HEK293 (cell line): Measurements from ENCODE around the gene PEPD.

Experiments used
- CTCF ChIA-PET: fragments of 350-600 bp; formaldehyde crosslinking; extraction: SDS; loops from one replicate; lab custom pipeline; 2021; ENCODE audit warnings: antibody characterized with exemption; lab: Yijun Ruan, JAX
- POLR2A ChIA-PET: fragments of 300-600 bp; formaldehyde crosslinking; extraction: SDS; loops from one replicate; lab custom pipeline; 2020; ENCODE audit warnings: antibody characterized with exemption, inconsistent platforms; lab: Yijun Ruan, JAX
- H3K27ac ChIP-seq: fragments of 200-500 bp; sonication (Bioruptor generic); 2 replicates; pipeline ENCODE4 v1.5.1; 2014; ENCODE audit warnings: low read depth, low read length, control low read depth, inconsistent platforms; ENCODE audit errors: extremely low read depth
- H3K36me3 ChIP-seq, 2 experiments: fragments of 200-500 bp in 1 of 2; sonication (Bioruptor generic) in 1 of 2; 1 replicate in 1 of 2; 2 replicates in 1 of 2; pipeline ENCODE4 v1.5.1; 2014 to 2017; ENCODE audit warnings: inconsistent platforms in 2 of 2, low read length in 2 of 2; ENCODE audit not compliant: control insufficient read depth in 2 of 2, insufficient read depth in 1 of 2
- H3K4me1 ChIP-seq: fragments of 200-500 bp; sonication (Bioruptor generic); 2 replicates; pipeline ENCODE4 v1.5.1; 2014; ENCODE audit warnings: mild to moderate bottlenecking, low read length, inconsistent platforms; ENCODE audit not compliant: control insufficient read depth, insufficient read depth
- H3K4me3 ChIP-seq: 2 replicates; pipeline ENCODE4 v1.5.1; 2011; ENCODE audit warnings: low read depth, mild to moderate bottlenecking, control low read depth, low read length, moderate library complexity
- H3K9me3 ChIP-seq: fragments of 200-500 bp; sonication (Bioruptor generic); 2 replicates; pipeline ENCODE4 v1.5.1; 2014; ENCODE audit warnings: low read depth, low read length, inconsistent platforms; ENCODE audit not compliant: control insufficient read depth, insufficient read depth
- FEZF1 ChIP-seq: fragments of 450-650 bp; formaldehyde crosslinking; IDR thresholded peaks from 2 replicates; pipeline ENCODE4 v1.5.1; 2016; ENCODE audit warnings: missing biosample characterization, missing genetic modification characterization
- GLIS1 ChIP-seq: fragments of 450-650 bp; formaldehyde crosslinking; IDR thresholded peaks from 2 replicates; pipeline ENCODE4 v1.5.1; 2016; ENCODE audit warnings: missing biosample characterization, missing genetic modification characterization
- GLIS2 ChIP-seq: fragments of 450-650 bp; formaldehyde crosslinking; IDR thresholded peaks from 2 replicates; pipeline ENCODE4 v1.5.1; 2016; ENCODE audit warnings: missing biosample characterization, missing genetic modification characterization
- HIC1 ChIP-seq: fragments of 450-650 bp; formaldehyde crosslinking; IDR thresholded peaks from 2 replicates; pipeline ENCODE4 v1.5.1; 2016; ENCODE audit warnings: missing biosample characterization, missing genetic modification characterization
- KLF10 ChIP-seq: fragments of 450-650 bp; IDR thresholded peaks from 2 replicates; pipeline ENCODE4 v1.5.1; 2018; ENCODE audit warnings: missing biosample characterization, mild to moderate bottlenecking, missing genetic modification characterization
- OVOL3 ChIP-seq: fragments of 450-650 bp; formaldehyde crosslinking; IDR thresholded peaks from 2 replicates; pipeline ENCODE4 v1.5.1; 2016; ENCODE audit warnings: missing biosample characterization, missing genetic modification characterization
- PRDM4 ChIP-seq: fragments of 450-650 bp; formaldehyde crosslinking; IDR thresholded peaks from 2 replicates; pipeline ENCODE4 v1.5.1; 2017; ENCODE audit warnings: missing biosample characterization, missing genetic modification characterization
- SCRT1 ChIP-seq: fragments of 450-650 bp; formaldehyde crosslinking; IDR thresholded peaks from 2 replicates; pipeline ENCODE4 v1.5.1; 2016; ENCODE audit warnings: missing biosample characterization, missing genetic modification characterization, borderline replicate concordance
- SP3 ChIP-seq: fragments of 450-650 bp; formaldehyde crosslinking; IDR thresholded peaks from 2 replicates; pipeline ENCODE4 v1.5.1; 2016; ENCODE audit warnings: missing biosample characterization, missing genetic modification characterization
- ZBTB8A ChIP-seq: fragments of 450-650 bp; formaldehyde crosslinking; IDR thresholded peaks from 2 replicates; pipeline ENCODE4 v1.5.1; 2016; ENCODE audit warnings: missing biosample characterization, missing genetic modification characterization
- ZEB2 ChIP-seq: fragments of 450-650 bp; formaldehyde crosslinking; IDR thresholded peaks from 2 replicates; pipeline ENCODE4 v1.5.1; 2016; ENCODE audit warnings: missing biosample characterization, missing genetic modification characterization
- ZFHX2 ChIP-seq: fragments of 450-650 bp; formaldehyde crosslinking; conservative IDR thresholded peaks from 2 replicates; pipeline ENCODE4 v1.5.1; 2016; ENCODE audit warnings: missing biosample characterization, missing genetic modification characterization
- ZFP69B ChIP-seq: fragments of 450-650 bp; formaldehyde crosslinking; IDR thresholded peaks from 2 replicates; pipeline ENCODE4 v1.5.1; 2016; ENCODE audit warnings: missing biosample characterization, missing genetic modification characterization
- ZIC2 ChIP-seq: fragments of 450-650 bp; formaldehyde crosslinking; IDR thresholded peaks from 2 replicates; pipeline ENCODE4 v1.5.1; 2016; ENCODE audit warnings: missing biosample characterization, missing genetic modification characterization
- ZNF169 ChIP-seq: fragments of 450-650 bp; formaldehyde crosslinking; IDR thresholded peaks from 2 replicates; pipeline ENCODE4 v1.5.1; 2016; ENCODE audit warnings: missing biosample characterization, missing genetic modification characterization
- ZNF19 ChIP-seq: fragments of 450-650 bp; formaldehyde crosslinking; IDR thresholded peaks from 2 replicates; pipeline ENCODE4; 2016; ENCODE audit warnings: missing biosample characterization, missing genetic modification characterization, low read depth
- ZNF2 ChIP-seq: fragments of 450-650 bp; formaldehyde crosslinking; IDR thresholded peaks from 2 replicates; pipeline ENCODE4 v1.5.1; 2016; ENCODE audit warnings: missing biosample characterization, missing genetic modification characterization
- ZNF202 ChIP-seq: fragments of 450-650 bp; formaldehyde crosslinking; IDR thresholded peaks from 2 replicates; pipeline ENCODE4 v1.5.1; 2016; ENCODE audit warnings: missing biosample characterization, missing genetic modification characterization, borderline replicate concordance
- ZNF24 ChIP-seq: fragments of 450-650 bp; formaldehyde crosslinking; IDR thresholded peaks from 2 replicates; pipeline ENCODE4 v1.5.1; 2016; ENCODE audit warnings: missing biosample characterization, missing genetic modification characterization
- ZNF311 ChIP-seq: fragments of 450-650 bp; formaldehyde crosslinking; IDR thresholded peaks from 2 replicates; pipeline ENCODE4 v1.5.1; 2017; ENCODE audit warnings: missing biosample characterization, missing genetic modification characterization, borderline replicate concordance
- ZNF354C ChIP-seq: fragments of 450-650 bp; formaldehyde crosslinking; IDR thresholded peaks from 2 replicates; pipeline ENCODE4 v1.5.1; 2016; ENCODE audit warnings: missing biosample characterization, missing genetic modification characterization, low read depth, borderline replicate concordance
- ZNF394 ChIP-seq: fragments of 450-650 bp; formaldehyde crosslinking; IDR thresholded peaks from 2 replicates; pipeline ENCODE4 v1.5.1; 2016; ENCODE audit warnings: missing biosample characterization, missing genetic modification characterization, mild to moderate bottlenecking, moderate library complexity, borderline replicate concordance
- ZNF426 ChIP-seq: fragments of 450-650 bp; formaldehyde crosslinking; IDR thresholded peaks from 2 replicates; pipeline ENCODE4 v1.5.1; 2017; ENCODE audit warnings: missing biosample characterization, missing genetic modification characterization, mild to moderate bottlenecking, inconsistent platforms, moderate library complexity
- ZNF561 ChIP-seq: fragments of 450-650 bp; IDR thresholded peaks from 2 replicates; pipeline ENCODE4 v1.5.1; 2018; ENCODE audit warnings: missing biosample characterization, missing genetic modification characterization, borderline replicate concordance
- ZNF600 ChIP-seq: fragments of 450-650 bp; formaldehyde crosslinking; IDR thresholded peaks from 2 replicates; pipeline ENCODE4 v1.5.1; 2016; ENCODE audit warnings: missing biosample characterization, missing genetic modification characterization
- ZNF768 ChIP-seq: fragments of 450-650 bp; formaldehyde crosslinking; IDR thresholded peaks from 2 replicates; pipeline ENCODE4 v1.5.1; 2018; ENCODE audit warnings: missing biosample characterization, mild to moderate bottlenecking, missing genetic modification characterization

PEPD gene

DNA sequence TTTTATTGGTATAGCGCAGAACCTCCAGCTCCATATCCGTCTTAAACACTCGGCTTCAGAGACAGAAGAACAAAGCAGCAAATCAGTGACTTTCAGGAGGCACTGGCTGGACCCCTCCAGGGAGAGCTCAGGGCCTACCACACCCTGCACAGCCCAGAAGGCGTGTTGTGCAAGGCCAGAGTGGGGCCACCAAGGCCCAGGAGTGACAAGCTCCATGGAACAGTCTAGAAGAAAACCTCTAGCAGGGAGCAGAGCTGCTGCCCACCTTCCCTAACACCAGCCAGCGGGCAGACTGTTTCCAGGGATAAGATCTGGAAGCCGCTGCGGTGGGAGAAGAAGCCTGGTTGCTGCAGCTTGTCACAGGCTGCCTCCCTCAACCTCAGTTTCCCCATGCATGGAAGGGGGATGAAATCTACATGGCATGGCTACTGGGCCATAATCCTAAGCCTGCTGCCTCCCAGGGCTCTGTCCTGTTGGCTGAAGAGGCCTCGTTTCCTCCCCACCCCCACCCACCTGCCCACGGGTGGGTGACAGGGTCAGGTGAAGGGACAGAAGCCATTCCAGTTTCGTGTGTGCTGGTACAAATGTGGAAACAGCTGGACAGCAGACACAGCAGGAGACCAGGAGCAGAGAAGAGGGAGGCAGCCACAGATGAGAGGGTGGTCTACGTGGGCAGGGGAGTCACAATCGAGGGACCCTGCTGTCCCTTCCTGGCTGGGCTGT, 57.4 kb downstream of the PEPD start (continued):
- TF ChIP-seq ZNF354C (tag by site-specific recombination) (no peak), ZNF394 (no peak), ZFHX2 (tag by site-specific recombination) (peak; percentile 64), ZIC2 (tag by site-specific recombination) (no peak), OVOL3 (tag by site-specific recombination) (no peak), ZNF2 (tag by site-specific recombination) (no peak), ZNF24 (tag by site-specific recombination) (no peak), KLF10 (tag by site-specific recombination) (no peak), ZEB2 (tag by site-specific recombination) (no peak), SCRT1 (no peak), HIC1 (tag by site-specific recombination) (no peak)

DNA sequence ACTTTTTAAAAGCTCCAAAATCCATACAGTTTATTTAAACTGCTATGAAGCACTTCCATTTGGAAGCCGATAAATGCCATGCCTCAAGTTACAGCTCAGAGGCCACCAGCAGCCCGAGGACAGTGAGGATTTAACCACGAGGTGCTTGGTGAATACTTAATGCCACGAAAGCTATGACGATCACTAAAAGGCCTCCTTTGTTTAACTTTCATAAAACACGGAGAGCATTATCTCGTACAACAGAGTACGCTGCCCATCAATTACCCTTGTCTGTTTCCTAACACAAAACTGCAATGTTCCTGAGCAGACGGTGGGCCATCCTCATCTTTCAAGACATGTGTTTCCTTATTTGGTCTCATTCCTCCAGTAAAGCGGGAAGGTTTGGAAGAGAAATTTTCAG, 58.4 kb downstream of the PEPD start:
- peaks cover 0 to 4% of the 10 kb centered on the region in 2 experiments; a peak in 2 of 3 replicates for H3K36me3 ChIP-seq
- POLR2A ChIA-PET = no interaction called here
- CTCF ChIA-PET = interaction anchor here (1.0 to 2.0 kb wide), 5 partner anchors 25 to 228 kb away, joined by 3 to 7 read pairs (median 3); no protein-coding TSS in a partner anchor
- H3K27ac ChIP-seq = no peak overlapping the region
- no peaks in the 10 kb centered on the region for H3K9me3 ChIP-seq
- TF ChIP-seq ZNF19 (tag by site-specific recombination) (no peak), ZNF169 (tag by site-specific recombination) (no peak), ZFP69B (tag by site-specific recombination) (no peak), ZNF311 (no peak), SP3 (tag by site-specific recombination) (no peak), ZNF202 (tag by site-specific recombination) (no peak)
- no peaks in the 10 kb centered on the region for H3K4me1 ChIP-seq
- H3K4me3 ChIP-seq = no peak overlapping the region

- no peak overlapping the region for H3K4me3 ChIP-seq
- no peaks in the 10 kb centered on the region for H3K4me1 ChIP-seq
- no peak for TF ChIP-seq ZNF768 (tag by site-specific recombination)
- peak; percentile 20; the same call in 1 of the 2 replicates for TF ChIP-seq GLIS2
- TF ChIP-seq PRDM4 (tag by site-specific recombination) = 0 out of 2 replicates have a peak, but pooled peaks have one; percentile 18
- TF ChIP-seq GLIS1 (tag by site-specific recombination) = peak; percentile 55
- TF ChIP-seq ZNF600 (tag by site-specific recombination) = peak; percentile 80
- TF ChIP-seq ZIC2 (tag by site-specific recombination) = peak; percentile 88
- TF ChIP-seq ZBTB8A (tag by site-specific recombination) = peak; percentile 33; the same call in 1 of the 2 replicates
- peak; percentile 71; the same call in 1 of the 2 replicates for TF ChIP-seq ZNF561 (tag by site-specific recombination)
- TF ChIP-seq FEZF1 (tag by site-specific recombination) = peak; percentile 55
- no peak for TF ChIP-seq ZNF426 (tag by site-specific recombination)
- peaks cover 3 to 4% of the 10 kb centered on the region in 2 experiments; a peak in 2 of 3 replicates for H3K36me3 ChIP-seq
- ChIA-PET CTCF (interaction anchor here (0.7 to 2.0 kb wide), 4 partner anchors 25 to 227 kb away, joined by 3 to 7 read pairs (median 4); no protein-coding TSS in a partner anchor), POLR2A (no interaction called here)
- H3K27ac ChIP-seq = no peak overlapping the region
- H3K9me3 ChIP-seq = no peaks in the 10 kb centered on the region
These were observed 59.3 kb downstream of the PEPD start for GRCh38 chr19:33462112-33462791.
